Caco-2 (cell line): ENCODE data around the gene FAM124A. TPM values are rescaled to one million over a fixed set of nuclear protein-coding genes. Genes with fewer than 3 reads are reported as not detected.
A peak's percentile ranks its signal among the peaks of the same experiment; 100 is the strongest.
"Not testable (repeated sequence)": the region's sequence is repeated elsewhere in the genome, so short reads cannot be mapped to it uniquely, and the experiment has no call there.

Source experiments
- BruUV-seq: library from RNA; stranded (reverse); fragments of 400-500 nt; replicated peaks from 2 replicates; lab custom pipeline; 2021; lab: Mats Ljungman, UMichigan
- CTCF ChIA-PET: fragments of 300-600 bp; sonication (Branson Sonifier 250); formaldehyde crosslinking; loops from one replicate; lab custom pipeline; 2022; ENCODE audit warnings: antibody characterized with exemption; lab: Charles Lee
- POLR2A ChIA-PET: fragments of 300-600 bp; sonication (Branson Sonifier 250); formaldehyde crosslinking; loops from one replicate; lab custom pipeline; 2022; ENCODE audit warnings: antibody characterized with exemption; lab: Charles Lee
- DNase-seq, 2 experiments: peaks; one replicate each; pipeline versions ENCODE4 v3.0.0 to v3.0.0-alpha.2; 2020 to 2022
- H3K27me3 ChIP-seq: replicated peaks from 2 replicates; pipeline ENCODE4 v1.6.0; 2011; ENCODE audit warnings: low read length; ENCODE audit not compliant: control insufficient read depth, insufficient read depth
- H3K36me3 ChIP-seq: 2 replicates; pipeline ENCODE4 v1.5.1; 2011; ENCODE audit warnings: low read length; ENCODE audit not compliant: control insufficient read depth, insufficient read depth
- H3K4me1 ChIP-seq: fragments of 250-450 bp; sonication (Bioruptor Pico); 2 replicates; pipeline ENCODE4 v1.5.1; 2020; ENCODE audit warnings: mild to moderate bottlenecking
- H3K4me3 ChIP-seq: 2 replicates; pipeline ENCODE4 v1.5.1; 2011; ENCODE audit warnings: low read depth, mild to moderate bottlenecking, control low read depth, low read length
- H3K9me3 ChIP-seq: fragments of 250-450 bp; sonication (Bioruptor Pico); 2 replicates; pipeline ENCODE4 v1.5.1; 2020; ENCODE audit warnings: mild to moderate bottlenecking, moderate library complexity
- H3K27ac Mint-ChIP-seq: one replicate; pipeline ENCODE4 v1.8.0; 2022; ENCODE audit warnings: mixed read lengths; ENCODE audit not compliant: unreplicated experiment
- H3K27me3 Mint-ChIP-seq: one replicate; pipeline ENCODE4 v1.8.0; 2022; ENCODE audit warnings: mixed read lengths; ENCODE audit not compliant: insufficient read depth, unreplicated experiment
- H3K36me3 Mint-ChIP-seq: one replicate; pipeline ENCODE4 v1.8.0; 2022; ENCODE audit warnings: mild to moderate bottlenecking, mixed read lengths; ENCODE audit not compliant: insufficient read depth, unreplicated experiment
- H3K4me1 Mint-ChIP-seq: one replicate; pipeline ENCODE4 v1.8.0; 2022; ENCODE audit warnings: low read depth, mixed read lengths; ENCODE audit not compliant: unreplicated experiment
- H3K4me3 Mint-ChIP-seq: one replicate; pipeline ENCODE4 v1.8.0; 2022; ENCODE audit warnings: mild to moderate bottlenecking, moderate library complexity, mixed read lengths; ENCODE audit not compliant: unreplicated experiment
- H3K9me3 Mint-ChIP-seq: one replicate; pipeline ENCODE4 v1.8.0; 2022; ENCODE audit warnings: mixed read lengths; ENCODE audit not compliant: unreplicated experiment
- CTCF ChIP-seq, 2 experiments: fragments of 200-600 bp in 1 of 2; IDR thresholded peaks; 1 replicate in 1 of 2; 2 replicates in 1 of 2; pipeline versions ENCODE4 v1.5.1 to v1.8.0; 2011 to 2022; ENCODE audit warnings: antibody characterized with exemption in 1 of 2, control low read depth in 1 of 2, inconsistent platforms in 1 of 2, low read depth in 1 of 2, low read length in 1 of 2, mild to moderate bottlenecking in 1 of 2, moderate library complexity in 1 of 2; ENCODE audit not compliant: insufficient read depth in 1 of 2, severe bottlenecking in 1 of 2, unreplicated experiment in 1 of 2
- intact Hi-C: fragments of 100-400 bp; cut with micrococcal nuclease; formaldehyde crosslinking; loops from one replicate; pipeline ENCODE4 v1.10.0; 2022; ENCODE audit not compliant: unreplicated experiment
- total RNA-seq: library from RNA; stranded (reverse); gene quantifications from 2 replicates; pipeline ENCODE4 v1.2.3, GENCODE V29; 2022

The FAM124A gene
- total RNA-seq, 1 experiment from 2014 or later: 0.52 TPM

GRCh38 chr13:51287758-51288157, 65.6 kb downstream of the FAM124A start:
- POLR2A ChIA-PET: no interaction called here
- intact Hi-C loops: loop anchor here (5.0 kb wide), 2 partner anchors 65 to 510 kb away; partner anchors contain the start of gene FAM124A
- H3K9me3 ChIP-seq: no peaks in the 10 kb centered on the region
- Mint-ChIP-seq H3K4me3 (no peak overlapping the region), H3K36me3 (peaks cover 4% of the 10 kb centered on the region), H3K27me3 (no peaks in the 10 kb centered on the region), H3K27ac (no peak overlapping the region), H3K9me3 (no peaks in the 10 kb centered on the region), H3K4me1 (peaks cover 10% of the 10 kb centered on the region)
- H3K4me3 ChIP-seq: no peak overlapping the region
- no peak for TF ChIP-seq CTCF (IDR thresholded peaks at IDR 0.05; ENCODE audit: insufficient read depth in 1 of 2, low read depth in 1 of 2, low read length in 1 of 2, severe bottlenecking in 1 of 2, unreplicated experiment in 1 of 2)
- BruUV-seq: no TSS peak
- H3K27me3 ChIP-seq: no peaks in the 10 kb centered on the region
- CTCF ChIA-PET: interaction anchor here (1.0 to 4.1 kb wide), 3 partner anchors 24 to 138 kb away, joined by 3 to 62 read pairs (median 3); no protein-coding TSS in a partner anchor
- no peaks in the 10 kb centered on the region; the same call in 1 of the 2 replicates for H3K36me3 ChIP-seq
- no peak for DNase-seq
- no peaks in the 10 kb centered on the region for H3K4me1 ChIP-seq

GRCh38 chr13:51288254-51288653, 66.1 kb downstream of the FAM124A start:
- H3K27me3 Mint-ChIP-seq, BruUV-seq, H3K36me3 Mint-ChIP-seq, H3K36me3 ChIP-seq, H3K27ac Mint-ChIP-seq, H3K27me3 ChIP-seq, H3K4me3 Mint-ChIP-seq, POLR2A ChIA-PET, H3K9me3 ChIP-seq, H3K4me1 ChIP-seq, DNase-seq, H3K9me3 Mint-ChIP-seq, H3K4me3 ChIP-seq: not testable (repeated sequence)
- CTCF ChIA-PET: interaction anchor here (1.0 to 4.1 kb wide), 2 partner anchors 130 to 139 kb away, joined by 3 to 62 read pairs; no protein-coding TSS in a partner anchor
- H3K4me1 Mint-ChIP-seq: peaks cover 10% of the 10 kb centered on the region
- intact Hi-C loops: loop anchor here (5.0 kb wide), 2 partner anchors 66 to 509 kb away; partner anchors contain the start of gene FAM124A

GRCh38 chr13:51291341-51291740, 69.1 kb downstream of the FAM124A start:
- no peaks in the 10 kb centered on the region for H3K27me3 ChIP-seq
- peak in 1 of 2 experiments; percentile 14 for DNase-seq
- no peaks in the 10 kb centered on the region for H3K9me3 Mint-ChIP-seq
- no peaks in the 10 kb centered on the region for H3K4me1 ChIP-seq
- H3K4me3 ChIP-seq: no peak overlapping the region
- peaks cover 10% of the 10 kb centered on the region for H3K4me1 Mint-ChIP-seq
- no peaks in the 10 kb centered on the region for H3K36me3 ChIP-seq
- H3K36me3 Mint-ChIP-seq: peaks cover 4% of the 10 kb centered on the region
- H3K9me3 ChIP-seq: no peaks in the 10 kb centered on the region
- POLR2A ChIA-PET: interaction anchor here (0.6 kb wide), 1 partner anchor 1061 kb away, joined by 3 read pairs; no protein-coding TSS in a partner anchor
- H3K27me3 Mint-ChIP-seq: no peaks in the 10 kb centered on the region
- intact Hi-C loops: no loop called here
- H3K4me3 Mint-ChIP-seq: no peak overlapping the region
- H3K27ac Mint-ChIP-seq: no peak overlapping the region
- CTCF ChIA-PET: no interaction called here
- no TSS peak for BruUV-seq
- no peak for TF ChIP-seq CTCF (IDR thresholded peaks at IDR 0.05; ENCODE audit: insufficient read depth in 1 of 2, low read depth in 1 of 2, low read length in 1 of 2, severe bottlenecking in 1 of 2, unreplicated experiment in 1 of 2)
